ENCODE measurements around the gene LAS1L.

DNA sequence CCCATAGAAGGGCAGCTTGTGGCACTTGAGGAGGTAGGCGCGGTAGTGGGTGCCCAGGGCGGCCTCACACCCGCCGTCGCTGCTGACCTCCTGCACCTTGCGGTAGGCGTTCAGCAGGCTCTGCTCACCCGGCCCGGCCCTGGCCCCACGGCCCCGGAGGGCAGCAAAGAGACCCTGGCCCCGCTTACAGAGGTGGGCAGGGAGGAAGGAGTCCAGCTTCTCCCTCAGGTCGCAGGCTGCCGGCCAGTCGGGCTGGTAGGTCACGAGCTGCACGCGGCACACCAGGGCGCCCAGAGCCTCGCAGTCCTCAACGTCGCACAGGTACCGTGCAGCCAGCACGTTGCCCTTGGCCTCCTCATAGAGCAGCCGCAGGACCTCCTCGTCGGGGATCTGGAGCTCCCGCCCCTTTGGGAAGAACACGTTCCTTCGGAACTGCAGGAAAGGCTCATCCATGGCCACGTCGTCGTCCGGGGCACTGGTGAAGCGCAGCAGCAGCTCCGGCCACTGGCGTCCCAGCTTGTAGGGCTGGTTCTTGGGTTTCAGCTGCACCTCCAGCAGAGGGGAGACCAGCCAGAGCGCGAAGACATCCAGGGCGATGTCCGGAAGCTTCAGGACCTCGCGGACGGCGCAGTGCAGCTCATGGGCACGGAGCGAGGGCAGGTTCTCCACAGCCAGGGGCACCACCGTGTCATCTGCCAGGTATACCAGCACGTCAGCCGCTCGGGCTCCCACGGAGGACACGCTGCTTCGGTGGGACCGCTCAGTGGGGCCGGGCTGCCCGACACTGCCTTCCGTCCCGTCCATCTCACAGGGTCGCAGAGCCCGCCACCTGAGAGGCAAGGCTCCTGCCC lies 17.1 kb upstream of the LAS1L start:
- TF ChIP-seq BHLHE40 (IDR thresholded peaks at IDR 0.05; ENCODE audit: borderline replicate concordance): no peak
- TF ChIP-seq ZNF384 (IDR thresholded peaks at IDR 0.05): no peak
- TF ChIP-seq TARDBP (IDR thresholded peaks at IDR 0.05): no peak
- no peak for TF ChIP-seq FOXM1 (IDR thresholded peaks at IDR 0.05; ENCODE audit: borderline replicate concordance)
- TF ChIP-seq FOXA1 (IDR thresholded peaks at IDR 0.05): no peak
- TF ChIP-seq, protein P1, sequence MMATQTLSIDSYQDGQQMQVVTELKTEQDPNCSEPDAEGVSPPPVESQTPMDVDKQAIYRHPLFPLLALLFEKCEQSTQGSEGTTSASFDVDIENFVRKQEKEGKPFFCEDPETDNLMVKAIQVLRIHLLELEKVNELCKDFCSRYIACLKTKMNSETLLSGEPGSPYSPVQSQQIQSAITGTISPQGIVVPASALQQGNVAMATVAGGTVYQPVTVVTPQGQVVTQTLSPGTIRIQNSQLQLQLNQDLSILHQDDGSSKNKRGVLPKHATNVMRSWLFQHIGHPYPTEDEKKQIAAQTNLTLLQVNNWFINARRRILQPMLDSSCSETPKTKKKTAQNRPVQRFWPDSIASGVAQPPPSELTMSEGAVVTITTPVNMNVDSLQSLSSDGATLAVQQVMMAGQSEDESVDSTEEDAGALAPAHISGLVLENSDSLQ (IDR thresholded peaks at IDR 0.05): no peak
- no peak for TF ChIP-seq LEF1 (IDR thresholded peaks at IDR 0.05; ENCODE audit: borderline replicate concordance)
- no peak for TF ChIP-seq ELF4 (IDR thresholded peaks at IDR 0.05)
- TF ChIP-seq NFRKB (IDR thresholded peaks at IDR 0.05): no peak
- no peak for TF ChIP-seq ARNT (IDR thresholded peaks at IDR 0.05)
- TF ChIP-seq HDGF (IDR thresholded peaks at IDR 0.05; ENCODE audit: borderline replicate concordance): no peak

All from HEK293T (cell line).